MM.1S (cell line): Measurements from ENCODE around the gene ATP2B2.

Experiments
- DNase-seq: peaks from one replicate; pipeline ENCODE4 v3.0.0-alpha.2; 2015
- H2AFZ ChIP-seq: fragments of 300-600 bp; sonication (generic); 2 replicates; pipeline ENCODE4 v1.6.0; 2016; ENCODE audit warnings: antibody characterized with exemption, low read length
- H3F3A ChIP-seq: fragments of 300-600 bp; sonication (generic); 2 replicates; pipeline ENCODE4 v1.6.1; 2016; ENCODE audit warnings: mild to moderate bottlenecking, antibody characterized with exemption, low read length, moderate library complexity, mixed read lengths; ENCODE audit not compliant: insufficient read depth
- H3K27ac ChIP-seq: fragments of 300-600 bp; sonication (generic); 2 replicates; pipeline ENCODE4 v1.5.1; 2016; ENCODE audit warnings: mild to moderate bottlenecking, low read length
- H3K27me3 ChIP-seq: fragments of 300-600 bp; sonication (generic); replicated peaks from 2 replicates; pipeline ENCODE4 v1.6.0; 2016; ENCODE audit warnings: low read length; ENCODE audit not compliant: insufficient read depth
- H3K36me3 ChIP-seq: fragments of 300-600 bp; sonication (generic); replicated peaks from 2 replicates; pipeline ENCODE4 v1.6.1; 2016; ENCODE audit warnings: mild to moderate bottlenecking, low read length, mixed read lengths; ENCODE audit not compliant: insufficient read depth
- H3K4me1 ChIP-seq: fragments of 300-600 bp; sonication (generic); 2 replicates; pipeline ENCODE4 v1.6.1; 2016; ENCODE audit warnings: low read length, mixed read lengths
- H3K4me2 ChIP-seq: fragments of 300-600 bp; sonication (generic); 2 replicates; pipeline ENCODE4 v1.6.0; 2016; ENCODE audit warnings: low read depth, low read length
- H3K4me3 ChIP-seq: fragments of 300-600 bp; sonication (generic); 2 replicates; pipeline ENCODE4 v1.5.1; 2016; ENCODE audit warnings: low read length, mixed read lengths
- H3K79me2 ChIP-seq: fragments of 300-600 bp; sonication (generic); 2 replicates; pipeline ENCODE4 v1.6.1; 2016; ENCODE audit warnings: mixed run types, low read length, mixed read lengths
- H3K9ac ChIP-seq: fragments of 300-600 bp; sonication (generic); 2 replicates; pipeline ENCODE4 v1.6.1; 2016; ENCODE audit warnings: low read length, mixed read lengths
- H3K9me2 ChIP-seq: fragments of 300-600 bp; sonication (generic); replicated peaks from 2 replicates; pipeline ENCODE4 v1.6.1; 2016; ENCODE audit warnings: mild to moderate bottlenecking, low read length, mixed read lengths; ENCODE audit not compliant: insufficient read depth
- H3K9me3 ChIP-seq: fragments of 300-600 bp; sonication (generic); replicated peaks from 2 replicates; pipeline ENCODE4 v1.6.1; 2016; ENCODE audit warnings: mild to moderate bottlenecking, low read length, mixed read lengths; ENCODE audit not compliant: insufficient read depth
- H4K20me1 ChIP-seq: fragments of 300-600 bp; sonication (generic); 2 replicates; pipeline ENCODE4 v1.6.1; 2016; ENCODE audit warnings: mild to moderate bottlenecking, low read length, moderate library complexity, mixed read lengths; ENCODE audit not compliant: insufficient read depth
- CTCF ChIP-seq: fragments of 300-600 bp; sonication (generic); IDR thresholded peaks from 2 replicates; pipeline ENCODE4 v1.5.1; 2016; ENCODE audit warnings: antibody characterized with exemption, low read length, mixed read lengths
- EZH2 ChIP-seq: fragments of 300-600 bp; sonication (generic); optimal IDR thresholded peaks from 2 replicates; pipeline ENCODE3; 2017; ENCODE audit warnings: low read depth, mild to moderate bottlenecking, antibody characterized with exemption, low read length, mixed read lengths
- EZH2phosphoT487 ChIP-seq: fragments of 300-600 bp; sonication (generic); IDR thresholded peaks from 2 replicates; pipeline ENCODE4 v1.6.1; 2018; ENCODE audit warnings: antibody characterized with exemption, low read length

ATP2B2 gene

GRCh38 chr3:10371167-10371566 is 134.2 kb downstream of the ATP2B2 start:
- TF ChIP-seq EZH2phosphoT487 (no peak), EZH2 (no peak), CTCF (no peak)
- Histone ChIP-seq H4K20me1 (no peaks in the 10 kb centered on the region), H3K79me2 (no peaks in the 10 kb centered on the region), H3K4me1 (peaks cover 2% of the 10 kb centered on the region; the same call in 1 of the 2 replicates), H3K9ac (no peak overlapping the region), H3K9me3 (no peaks in the 10 kb centered on the region), H3K27me3 (no peaks in the 10 kb centered on the region), H3K36me3 (no peaks in the 10 kb centered on the region), H3K27ac (no peak overlapping the region), H3K9me2 (no peaks in the 10 kb centered on the region), H3K4me2 (no peak overlapping the region), H3F3A (no peaks in the 10 kb centered on the region), H2AFZ (no peak overlapping the region), H3K4me3 (no peak overlapping the region)
- DNase-seq = no peak

- Histone ChIP-seq H3K79me2 (no peaks in the 10 kb centered on the region), H3K9me2 (no peaks in the 10 kb centered on the region), H3K4me3 (no peak overlapping the region), H2AFZ (no peak overlapping the region), H3K36me3 (no peaks in the 10 kb centered on the region), H3K9ac (no peak overlapping the region), H3K9me3 (no peaks in the 10 kb centered on the region), H3F3A (no peaks in the 10 kb centered on the region), H3K27ac (no peak overlapping the region), H4K20me1 (no peaks in the 10 kb centered on the region), H3K4me2 (no peak overlapping the region), H3K4me1 (no peaks in the 10 kb centered on the region), H3K27me3 (no peaks in the 10 kb centered on the region)
- TF ChIP-seq CTCF (no peak), EZH2phosphoT487 (no peak), EZH2 (no peak)
- peak; percentile 10 for DNase-seq
Observed at GRCh38 chr3:10370429-10370828, 135.0 kb downstream of the ATP2B2 start.

GRCh38 chr3:10368512-10368911 is 136.9 kb downstream of the ATP2B2 start:
- no peaks in the 10 kb centered on the region for H3K79me2 ChIP-seq
- H3K4me3 ChIP-seq = no peak overlapping the region
- H3K36me3 ChIP-seq = no peaks in the 10 kb centered on the region
- no peak overlapping the region for H3K27ac ChIP-seq
- no peaks in the 10 kb centered on the region for H3K27me3 ChIP-seq
- TF ChIP-seq EZH2 (no peak), CTCF (no peak), EZH2phosphoT487 (no peak)
- no peaks in the 10 kb centered on the region for H3K9me3 ChIP-seq
- no peak overlapping the region for H3K9ac ChIP-seq
- no peaks in the 10 kb centered on the region for H3F3A ChIP-seq
- H3K4me2 ChIP-seq = no peak overlapping the region
- H2AFZ ChIP-seq = no peak overlapping the region
- no peaks in the 10 kb centered on the region for H3K9me2 ChIP-seq
- no peaks in the 10 kb centered on the region for H4K20me1 ChIP-seq
- no peaks in the 10 kb centered on the region for H3K4me1 ChIP-seq
- DNase-seq = no peak
